NCI-H460 (cell line): ENCODE data around the gene MDGA2. TPM values are rescaled to one million over a fixed set of nuclear protein-coding genes. Genes with fewer than 3 reads are reported as not detected.
"Not testable (repeated sequence)": the region's sequence is repeated elsewhere in the genome, so short reads cannot be mapped to it uniquely, and the experiment has no call there.

ENCODE experiments used
- DNase-seq: peaks from one replicate; pipeline ENCODE4 v3.0.0-alpha.2; 2016; ENCODE audit warnings: low read depth; ENCODE audit errors: extremely low read depth
- total RNA-seq: library from RNA; depleted of rRNA; stranded (reverse); fragments of >200 nt; shearing (Covaris generic); gene quantifications from 2 replicates; pipeline ENCODE4 v1.2.3, GENCODE V29; 2014

Gene MDGA2
- total RNA-seq, 1 experiment from 2014 or later = 0.42 TPM

- DNase-seq = no peak
Observed at GRCh38 chr14:46999661-47000060, 675.7 kb downstream of the MDGA2 start.

GRCh38 chr14:46989566-46989965 is 685.8 kb downstream of the MDGA2 start:
- DNase-seq = no peak

- DNase-seq = no peak
Observed at GRCh38 chr14:46988312-46988711, 687.1 kb downstream of the MDGA2 start.

- DNase-seq = no peak
Observed at GRCh38 chr14:46985529-46986380, 689.6 kb downstream of the MDGA2 start.

GRCh38 chr14:46973295-46973694 is 702.1 kb downstream of the MDGA2 start:
- DNase-seq = no peak

- DNase-seq = no peak
Observed at GRCh38 chr14:46964378-46964777, 711.0 kb downstream of the MDGA2 start.

- DNase-seq = no peak
Observed at GRCh38 chr14:46951103-46951502, 724.3 kb downstream of the MDGA2 start.

- DNase-seq = no peak
Observed at GRCh38 chr14:46940611-46941010, 734.8 kb downstream of the MDGA2 start.

GRCh38 chr14:46920542-46920941 is 754.9 kb downstream of the MDGA2 start:
- no peak for DNase-seq

- DNase-seq = not testable (repeated sequence)
Observed at GRCh38 chr14:46915539-46915938, 759.9 kb downstream of the MDGA2 start.

- DNase-seq = no peak
Observed at GRCh38 chr14:46902837-46903236, 772.6 kb downstream of the MDGA2 start.

- DNase-seq = no peak
Observed at GRCh38 chr14:46894476-46894875, 780.9 kb downstream of the MDGA2 start.

GRCh38 chr14:46887144-46887543 is 788.3 kb downstream of the MDGA2 start:
- no peak for DNase-seq

GRCh38 chr14:46885566-46885965 is 789.8 kb downstream of the MDGA2 start:
- no peak for DNase-seq

- no peak for DNase-seq
Observed at GRCh38 chr14:46861753-46862152, 813.7 kb downstream of the MDGA2 start.

- DNase-seq = no peak
Observed at GRCh38 chr14:46840944-46841720, 834.3 kb downstream of the MDGA2 start.

GRCh38 chr14:46820291-46820690 is 855.1 kb downstream of the MDGA2 start:
- DNase-seq = no peak

- no peak for DNase-seq
Observed at GRCh38 chr14:46819117-46819516, 856.3 kb downstream of the MDGA2 start.

- no peak for DNase-seq
Observed at GRCh38 chr14:46818147-46818546, 857.3 kb downstream of the MDGA2 start.

GRCh38 chr14:46793144-46793543 is 882.3 kb downstream of the MDGA2 start:
- DNase-seq = no peak
